Upper lobe of left lung (tissue), 6 donors: ENCODE data around the gene SLC6A6. TPM values are rescaled to one million over a fixed set of nuclear protein-coding genes. Genes with fewer than 3 reads are reported as not detected.

Source experiments
- ATAC-seq, 2 donors: fragments of 200-7000 bp; cut with Tn5 transposase; one replicate each; pipeline ENCODE4 v1.9.1; 2022; ENCODE audit warnings: mild to moderate bottlenecking in 2 of 2, moderate library complexity in 2 of 2; ENCODE audit not compliant: low FRiP score in 2 of 2
- DNase-seq, 2 donors: peaks; one replicate each; pipeline ENCODE4 v3.0.0-alpha.2; 2019 to 2020
- H3K27ac ChIP-seq, 4 donors: fragments of 200-600 bp; sonication (generic); one replicate each; pipeline ENCODE4 v1.5.1; 2016 to 2019
- H3K27me3 ChIP-seq, 4 donors: fragments of 200-600 bp; sonication (generic); one replicate each; pipeline ENCODE4 v1.5.1; 2017 to 2019
- H3K36me3 ChIP-seq, 4 donors: fragments of 200-600 bp; sonication (generic); one replicate each; pipeline ENCODE4 v1.5.1; 2016 to 2019
- H3K4me1 ChIP-seq, 4 donors: fragments of 200-600 bp; sonication (generic); one replicate each; pipeline ENCODE4 v1.5.1; 2018 to 2019
- H3K4me3 ChIP-seq, 4 donors: fragments of 200-600 bp; sonication (generic); one replicate each; pipeline ENCODE4 v1.5.1; 2017 to 2019; ENCODE audit warnings: mild to moderate bottlenecking in 2 of 4, moderate library complexity in 1 of 4
- H3K9me3 ChIP-seq, 4 donors: fragments of 200-600 bp; sonication (generic); one replicate each; pipeline ENCODE4 v1.5.1; 2018 to 2019
- EP300 ChIP-seq, 4 donors: sonication (generic); formaldehyde crosslinking; IDR thresholded peaks; one replicate each; pipeline ENCODE4 v1.5.1; 2017; ENCODE audit warnings: antibody characterized with exemption in 4 of 4, control low read depth in 2 of 4
- POLR2A ChIP-seq, 4 donors: fragments of 450-650 bp; IDR thresholded peaks; one replicate each; pipeline ENCODE4 v1.5.1; 2016 to 2017; ENCODE audit warnings: antibody characterized with exemption in 4 of 4, mild to moderate bottlenecking in 2 of 4
- POLR2AphosphoS5 ChIP-seq, 2 donors: sonication (generic); formaldehyde crosslinking; IDR thresholded peaks; one replicate each; pipeline ENCODE4 v1.5.1; 2017; ENCODE audit warnings: antibody characterized with exemption in 2 of 2
- WGBS, 2 donors: methylation state at CpG; one replicate each; pipeline ENCODE4 v1.1.5; 2017 to 2018; 5-methylcytosine and 5-hydroxymethylcytosine counted together
- total RNA-seq, 6 donors: library from RNA; depleted of rRNA in 4 of 6; stranded (reverse); fragments of >200 nt in 4 of 6; gene quantifications; one replicate each; pipeline versions ENCODE4 v1.1.0 to v1.2.1, GENCODE V29; 2016 to 2021
- TF ChIP-seq, protein P1 (sequence below), 6 experiments: fragments of 450-650 bp in 4 of 6; fragments of 200-600 bp in 2 of 6; sonication (generic) in 2 of 6; IDR thresholded peaks; one replicate each; pipeline ENCODE4 v1.5.1; 2016 to 2019; ENCODE audit warnings: antibody characterized with exemption in 6 of 6
- donor health status: DM: no; HTN: no; CAD: no; lungs with moderate emphysema.
- donor health status: DM: no; HTN: yes; CAD: no; lungs with severe emphysema.

The SLC6A6 gene
- total RNA-seq, 6 donors from 2014 or later: 60.6 to 154 (median 92.8) TPM

GRCh38 chr3:14476583-14477265 lies 74.3 kb downstream of the SLC6A6 start:
- Histone ChIP-seq H3K27me3 (no peaks in the 10 kb centered on the region), H3K36me3 (peaks cover 26 to 97% (median 74%) of the 10 kb centered on the region in 4 donors), H3K4me1 (peaks cover 4 to 16% (median 9%) of the 10 kb centered on the region in 4 donors), H3K27ac (no peak overlapping the region), H3K9me3 (no peaks in the 10 kb centered on the region), H3K4me3 (no peak overlapping the region)
- TF ChIP-seq POLR2AphosphoS5 (IDR thresholded peaks at IDR 0.05) (no peak), EP300 (IDR thresholded peaks at IDR 0.05) (no peak)
- TF ChIP-seq, protein P1, sequence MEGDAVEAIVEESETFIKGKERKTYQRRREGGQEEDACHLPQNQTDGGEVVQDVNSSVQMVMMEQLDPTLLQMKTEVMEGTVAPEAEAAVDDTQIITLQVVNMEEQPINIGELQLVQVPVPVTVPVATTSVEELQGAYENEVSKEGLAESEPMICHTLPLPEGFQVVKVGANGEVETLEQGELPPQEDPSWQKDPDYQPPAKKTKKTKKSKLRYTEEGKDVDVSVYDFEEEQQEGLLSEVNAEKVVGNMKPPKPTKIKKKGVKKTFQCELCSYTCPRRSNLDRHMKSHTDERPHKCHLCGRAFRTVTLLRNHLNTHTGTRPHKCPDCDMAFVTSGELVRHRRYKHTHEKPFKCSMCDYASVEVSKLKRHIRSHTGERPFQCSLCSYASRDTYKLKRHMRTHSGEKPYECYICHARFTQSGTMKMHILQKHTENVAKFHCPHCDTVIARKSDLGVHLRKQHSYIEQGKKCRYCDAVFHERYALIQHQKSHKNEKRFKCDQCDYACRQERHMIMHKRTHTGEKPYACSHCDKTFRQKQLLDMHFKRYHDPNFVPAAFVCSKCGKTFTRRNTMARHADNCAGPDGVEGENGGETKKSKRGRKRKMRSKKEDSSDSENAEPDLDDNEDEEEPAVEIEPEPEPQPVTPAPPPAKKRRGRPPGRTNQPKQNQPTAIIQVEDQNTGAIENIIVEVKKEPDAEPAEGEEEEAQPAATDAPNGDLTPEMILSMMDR (IDR thresholded peaks at IDR 0.05): no peak
- ATAC-seq: no peak
- WGBS, 2 donors: 95 to 96% methylated on average over 11 to 13 of the region's 13 CpGs
- no peak for DNase-seq

DNA sequence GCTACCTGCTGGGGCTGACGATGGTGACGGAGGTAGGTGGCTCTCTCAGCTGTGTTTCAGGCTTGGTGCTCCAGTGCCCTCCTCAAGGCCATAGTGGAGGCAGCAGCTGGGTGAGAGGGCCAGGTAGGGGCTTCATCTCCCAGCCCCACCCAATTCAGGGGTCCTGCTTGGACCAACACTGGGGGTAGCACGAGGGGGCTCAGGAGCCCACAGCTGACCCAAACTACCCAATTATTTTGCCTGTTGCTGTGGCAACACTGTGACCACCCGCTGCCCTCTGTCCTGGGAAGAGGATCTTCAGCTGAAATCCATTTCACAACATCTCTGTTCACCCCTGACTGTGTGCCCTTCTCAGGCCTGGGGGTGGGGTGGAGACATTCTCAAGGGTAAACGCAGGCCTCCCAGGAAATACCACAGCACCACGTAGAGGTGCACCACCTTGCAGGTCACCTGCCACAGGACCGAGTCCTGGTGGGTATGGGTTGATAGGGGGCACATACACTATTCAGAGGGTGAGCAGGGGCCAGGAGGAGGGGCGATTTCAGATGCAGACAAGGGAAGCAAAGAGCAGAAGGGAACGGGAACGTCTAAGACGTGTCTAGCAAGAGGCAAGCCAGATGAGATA lies 75.0 kb downstream of the SLC6A6 start:
- DNase-seq (no peak), ATAC-seq (no peak)
- TF ChIP-seq, protein P1 (IDR thresholded peaks at IDR 0.05): no peak
- TF ChIP-seq POLR2AphosphoS5 (IDR thresholded peaks at IDR 0.05): no peak
- no peak for TF ChIP-seq EP300 (IDR thresholded peaks at IDR 0.05)
- no peak for TF ChIP-seq POLR2A (IDR thresholded peaks at IDR 0.05)

DNA sequence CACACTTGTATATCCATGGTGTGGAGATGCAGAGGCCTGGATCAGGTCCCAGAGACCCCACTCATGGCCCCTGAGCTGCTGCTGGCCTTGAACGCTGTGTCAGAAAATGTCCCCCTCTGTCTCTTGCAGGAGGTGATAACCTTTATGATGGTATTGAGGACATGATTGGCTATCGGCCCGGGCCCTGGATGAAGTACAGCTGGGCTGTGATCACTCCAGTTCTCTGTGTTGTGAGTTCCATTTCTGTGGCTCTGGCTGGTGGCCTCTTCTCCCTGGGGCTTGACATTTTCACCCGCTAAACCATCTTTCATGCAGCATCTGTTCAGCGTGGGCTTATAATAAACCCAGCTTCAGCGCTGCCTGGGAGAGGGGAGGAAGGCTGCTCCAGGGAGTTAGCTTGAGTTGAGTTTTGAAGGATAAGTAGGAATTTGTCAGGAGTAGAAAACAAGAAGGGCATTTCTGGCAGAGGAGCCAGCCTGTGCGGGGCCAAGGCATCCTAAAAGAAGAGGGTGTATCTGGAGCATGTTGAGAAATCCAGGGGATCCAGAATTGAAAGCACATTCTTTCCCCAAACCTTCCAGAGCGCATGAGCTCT lies 76.6 kb downstream of the SLC6A6 start:
- no peak for DNase-seq
- H3K27me3 ChIP-seq: no peaks in the 10 kb centered on the region
- H3K36me3 ChIP-seq: peaks cover 28 to 95% (median 83%) of the 10 kb centered on the region in 4 donors

More for the DNA sequence above, 75.0 kb downstream of the SLC6A6 start:
- no peak overlapping the region for H3K4me3 ChIP-seq
- H3K36me3 ChIP-seq: peaks cover 26 to 97% (median 77%) of the 10 kb centered on the region in 4 donors
- H3K4me1 ChIP-seq: peaks cover 3 to 20% (median 8%) of the 10 kb centered on the region in 4 donors
- no peaks in the 10 kb centered on the region for H3K27me3 ChIP-seq
- 88 to 96% methylated on average over 11 of the region's 11 CpGs for WGBS, 2 donors
- no peak overlapping the region for H3K27ac ChIP-seq
- no peaks in the 10 kb centered on the region for H3K9me3 ChIP-seq

GRCh38 chr3:14479591-14479990 lies 77.2 kb downstream of the SLC6A6 start:
- H3K27me3 ChIP-seq: no peaks in the 10 kb centered on the region
- WGBS, 2 donors: 95% methylated on average over 4 to 6 of the region's 6 CpGs
- no peak overlapping the region for H3K27ac ChIP-seq
- H3K36me3 ChIP-seq: peaks cover 27 to 95% (median 83%) of the 10 kb centered on the region in 4 donors
- TF ChIP-seq EP300 (IDR thresholded peaks at IDR 0.05): no peak
- TF ChIP-seq POLR2AphosphoS5 (IDR thresholded peaks at IDR 0.05): no peak
- TF ChIP-seq, protein P1 (IDR thresholded peaks at IDR 0.05): no peak
- TF ChIP-seq POLR2A (IDR thresholded peaks at IDR 0.05): no peak
- DNase-seq (no peak), ATAC-seq (no peak)
- no peak overlapping the region for H3K4me3 ChIP-seq
- peaks cover 0 to 10% (median 4%) of the 10 kb centered on the region in 4 donors for H3K4me1 ChIP-seq
- no peaks in the 10 kb centered on the region for H3K9me3 ChIP-seq

More for the DNA sequence above, 76.6 kb downstream of the SLC6A6 start:
- Histone ChIP-seq H3K4me3 (no peak overlapping the region), H3K27ac (no peak overlapping the region), H3K4me1 (peaks cover 0 to 10% (median 4%) of the 10 kb centered on the region in 4 donors), H3K9me3 (no peaks in the 10 kb centered on the region)
- TF ChIP-seq EP300 (IDR thresholded peaks at IDR 0.05) (no peak), POLR2AphosphoS5 (IDR thresholded peaks at IDR 0.05) (no peak), POLR2A (IDR thresholded peaks at IDR 0.05) (no peak)
- TF ChIP-seq, protein P1 (IDR thresholded peaks at IDR 0.05): no peak
- WGBS, 2 donors: 87 to 89% methylated on average over 8 of the region's 8 CpGs
- ATAC-seq: no peak
